ENCODE data around the gene CDK14. TPM values are rescaled to one million over a fixed set of nuclear protein-coding genes. Genes with fewer than 3 reads are reported as not detected.

Gene CDK14
- polyA plus RNA-seq, 3 donors: 1.7 to 2.5 (median 2.1) TPM

GRCh38 chr7:90584378-90584777 is 11.7 kb upstream of the CDK14 start:
- H3K9me3 ChIP-seq (replicated peaks in 1 of 2; ENCODE audit: control insufficient read depth in 1 of 2, insufficient read depth in 1 of 2, low read length in 2 of 2): no peaks in the 10 kb centered on the region
- WGBS (ENCODE audit: insufficient coverage): no CpG with 5 or more reads among the region's 1 CpG
- no peaks in the 10 kb centered on the region for H3K79me2 ChIP-seq (ENCODE audit: insufficient read depth, low read length)
- peaks cover 36% of the 10 kb centered on the region for H3K4me1 Mint-ChIP-seq
- no peak overlapping the region for H3K4me3 ChIP-seq (replicated peaks in 1 of 3; ENCODE audit: low read depth in 2 of 3, low read length in 3 of 3)
- no peaks in the 10 kb centered on the region for H3K27me3 ChIP-seq (ENCODE audit: control insufficient read depth in 2 of 2, insufficient read depth in 2 of 2, low read length in 2 of 2)
- peak in 1 of 3 donors; percentile 57 for DNase-seq
- H3K9me3 Mint-ChIP-seq: peaks cover 0 to 7% (median 2%) of the 10 kb centered on the region in 7 donors
- no peak overlapping the region for H3K4me3 Mint-ChIP-seq
- H3K4me1 ChIP-seq (ENCODE audit: control insufficient read depth in 1 of 2, insufficient read depth in 2 of 2, low read length in 2 of 2): peaks cover 28 to 32% of the 10 kb centered on the region in 2 donors
- H3K36me3 Mint-ChIP-seq: peaks cover 0 to 2% of the 10 kb centered on the region in 2 donors
- intact Hi-C loops (cut with micrococcal nuclease): no loop called here
- TF ChIP-seq CTCF (IDR thresholded peaks at IDR 0.05): no peak
- H3K9ac ChIP-seq (ENCODE audit: insufficient read depth, low read length, poor library complexity, severe bottlenecking): no peak overlapping the region
- no peaks in the 10 kb centered on the region for H4K20me1 ChIP-seq (ENCODE audit: insufficient read depth, low read length)
- H3K27ac ChIP-seq (ENCODE audit: low read depth in 1 of 2, low read length in 2 of 2): no peak overlapping the region
- H3K27me3 Mint-ChIP-seq (ENCODE audit: low read depth in 3 of 3): peaks cover 0 to 3% (median 0%) of the 10 kb centered on the region in 3 donors
- H3K27ac Mint-ChIP-seq: peak overlapping the region in 2 of 7 donors; percentile 15 to 33
- H3K4me2 ChIP-seq (replicated peaks; ENCODE audit: extremely low read depth, low read length, poor library complexity, severe bottlenecking): no peak overlapping the region
- H2AFZ ChIP-seq (ENCODE audit: insufficient read depth, low read depth, low read length, poor library complexity, severe bottlenecking): no peak overlapping the region
- no peaks in the 10 kb centered on the region for H3K36me3 ChIP-seq (replicated peaks in 1 of 2; ENCODE audit: control insufficient read depth in 1 of 2, insufficient read depth in 2 of 2, low read length in 2 of 2)

GRCh38 chr7:90586091-90586490 is 10.0 kb upstream of the CDK14 start:
- intact Hi-C loops (cut with micrococcal nuclease): no loop called here
- no peak overlapping the region for H3K4me2 ChIP-seq (replicated peaks; ENCODE audit: extremely low read depth, low read length, poor library complexity, severe bottlenecking)
- no peaks in the 10 kb centered on the region for H4K20me1 ChIP-seq (ENCODE audit: insufficient read depth, low read length)
- Mint-ChIP-seq H3K9me3 (peaks cover 0 to 7% (median 2%) of the 10 kb centered on the region in 7 donors), H3K4me1 (peaks cover 25% of the 10 kb centered on the region), H3K36me3 (peaks cover 0 to 2% of the 10 kb centered on the region in 2 donors), H3K27me3 (ENCODE audit: low read depth in 3 of 3) (peaks cover 0 to 3% (median 0%) of the 10 kb centered on the region in 3 donors), H3K27ac (no peak overlapping the region), H3K4me3 (no peak overlapping the region)
- no peaks in the 10 kb centered on the region for H3K27me3 ChIP-seq (ENCODE audit: control insufficient read depth in 2 of 2, insufficient read depth in 2 of 2, low read length in 2 of 2)
- H3K9ac ChIP-seq (ENCODE audit: insufficient read depth, low read length, poor library complexity, severe bottlenecking): no peak overlapping the region
- H3K27ac ChIP-seq (ENCODE audit: low read depth in 1 of 2, low read length in 2 of 2): no peak overlapping the region
- H2AFZ ChIP-seq (ENCODE audit: insufficient read depth, low read depth, low read length, poor library complexity, severe bottlenecking): no peak overlapping the region
- no peaks in the 10 kb centered on the region for H3K79me2 ChIP-seq (ENCODE audit: insufficient read depth, low read length)
- H3K9me3 ChIP-seq (replicated peaks in 1 of 2; ENCODE audit: control insufficient read depth in 1 of 2, insufficient read depth in 1 of 2, low read length in 2 of 2): no peaks in the 10 kb centered on the region
- DNase-seq: no peak
- WGBS (ENCODE audit: insufficient coverage): no CpG with 5 or more reads among the region's 1 CpG
- H3K36me3 ChIP-seq (replicated peaks in 1 of 2; ENCODE audit: control insufficient read depth in 1 of 2, insufficient read depth in 2 of 2, low read length in 2 of 2): no peaks in the 10 kb centered on the region
- H3K4me1 ChIP-seq (ENCODE audit: control insufficient read depth in 1 of 2, insufficient read depth in 2 of 2, low read length in 2 of 2): peaks cover 18 to 20% of the 10 kb centered on the region in 2 donors
- H3K4me3 ChIP-seq (replicated peaks in 1 of 3; ENCODE audit: low read depth in 2 of 3, low read length in 3 of 3): no peak overlapping the region
- no peak for TF ChIP-seq CTCF (IDR thresholded peaks at IDR 0.05)
